HepG2 (cell line): ENCODE measurements around the gene FBH1. TPM values are rescaled to one million over a fixed set of nuclear protein-coding genes. Genes with fewer than 3 reads are reported as not detected.

Experiments
- ATAC-seq: fragments of 200-7000 bp; cut with Tn5 transposase; 3 replicates; pipeline ENCODE4 v1.9.1; 2020; ENCODE audit warnings: mild to moderate bottlenecking, moderate library complexity
- BruUV-seq: library from RNA; stranded (reverse); fragments of 400-500 nt; replicated peaks from 2 replicates; lab custom pipeline; 2021; lab: Mats Ljungman, UMichigan
- CTCF ChIA-PET: fragments of 300-600 bp; formaldehyde crosslinking; extraction: SDS; loops from one replicate; lab custom pipeline; 2021; ENCODE audit warnings: low total read pairs, inconsistent platforms, low intra/inter-chr PET ratio; lab: Yijun Ruan, JAX
- POLR2A ChIA-PET: fragments of 350-600 bp; sonication (Branson Sonifier 250); formaldehyde crosslinking; loops from one replicate; lab custom pipeline; 2020; ENCODE audit warnings: antibody characterized with exemption, inconsistent platforms; lab: Yijun Ruan, JAX
- DNase-seq: peaks from one replicate; pipeline ENCODE4 v3.0.0-alpha.2; 2015; ENCODE audit warnings: low spot score
- FAIRE-seq: peaks from 3 replicates; lab custom pipeline; 2011; peaks lifted over from hg19 to GRCh38; lab: Jason Lieb, UNC
- H2AFZ ChIP-seq: one replicate; pipeline ENCODE4 v1.6.1; 2011; ENCODE audit warnings: low read length, inconsistent platforms
- H3K27ac ChIP-seq: fragments of 300-600 bp; 3 replicates; pipeline ENCODE4 v1.8.0; 2011; ENCODE audit warnings: mixed run types, mild to moderate bottlenecking, mixed read lengths, low read length, inconsistent platforms; ENCODE audit not compliant: insufficient read depth; ENCODE audit errors: extremely low read length
- H3K27me3 ChIP-seq, 2 experiments: fragments of 200-600 bp in 1 of 2; 2 replicates in 1 of 2; 3 replicates in 1 of 2; pipeline versions ENCODE4 v1.6.0 to v1.8.0; 2011; ENCODE audit warnings: low read length in 2 of 2, mild to moderate bottlenecking in 2 of 2, moderate library complexity in 2 of 2, inconsistent platforms in 1 of 2; ENCODE audit not compliant: insufficient read depth in 2 of 2, control insufficient read depth in 1 of 2
- H3K36me3 ChIP-seq, 2 experiments: fragments of 200-600 bp in 1 of 2; replicated peaks in 1 of 2; 2 replicates in 1 of 2; 3 replicates in 1 of 2; pipeline versions ENCODE4 v1.5.1 to v1.8.0; 2011; ENCODE audit warnings: low read length in 2 of 2, inconsistent platforms in 1 of 2; ENCODE audit not compliant: insufficient read depth in 2 of 2, control insufficient read depth in 1 of 2
- H3K4me1 ChIP-seq: 2 replicates; pipeline ENCODE4 v1.5.1; 2012; ENCODE audit warnings: low read length, inconsistent platforms; ENCODE audit not compliant: insufficient read depth
- H3K4me2 ChIP-seq: 2 replicates; pipeline ENCODE4 v1.6.0; 2011; ENCODE audit warnings: low read depth, low read length, inconsistent platforms
- H3K4me3 ChIP-seq, 3 experiments: fragments of 200-600 bp in 1 of 3; sonication (generic), shearing (Covaris generic) in 1 of 3; replicated peaks in 1 of 3; 2 replicates each; pipeline ENCODE4 v1.5.1; 2011 to 2016; ENCODE audit warnings: low read length in 3 of 3, inconsistent platforms in 2 of 3, low read depth in 2 of 3, mild to moderate bottlenecking in 2 of 3, control low read depth in 1 of 3, mixed read lengths in 1 of 3; ENCODE audit not compliant: insufficient read depth in 1 of 3
- H3K79me2 ChIP-seq: one replicate; pipeline ENCODE4 v1.6.1; 2011; ENCODE audit warnings: low read length, inconsistent platforms; ENCODE audit not compliant: insufficient read depth
- H3K9ac ChIP-seq: 2 replicates; pipeline ENCODE4 v1.6.0; 2011; ENCODE audit warnings: mild to moderate bottlenecking, low read depth, low read length, inconsistent platforms; ENCODE audit not compliant: insufficient read depth
- H3K9me3 ChIP-seq: 2 replicates; pipeline ENCODE4 v1.5.1; 2012; ENCODE audit warnings: mild to moderate bottlenecking, low read length
- H4K20me1 ChIP-seq: 2 replicates; pipeline ENCODE4 v1.6.0; 2011; ENCODE audit warnings: inconsistent platforms, mild to moderate bottlenecking, low read length, moderate library complexity; ENCODE audit not compliant: insufficient read depth
- AFF4 ChIP-seq: sonication (generic); formaldehyde crosslinking; IDR thresholded peaks from 2 replicates; pipeline ENCODE4 v1.4.0; 2020; ENCODE audit warnings: missing genetic modification reagents
- ATF3 ChIP-seq: sonication (generic); formaldehyde crosslinking; IDR thresholded peaks from 2 replicates; pipeline ENCODE4 v1.4.0; 2020; ENCODE audit warnings: missing genetic modification reagents
- ATRX ChIP-seq: sonication (generic); formaldehyde crosslinking; IDR thresholded peaks from 2 replicates; pipeline ENCODE4 v1.4.0; 2020; ENCODE audit warnings: missing genetic modification reagents, borderline replicate concordance
- CHD4 ChIP-seq: fragments of 200-600 bp; sonication (generic); IDR thresholded peaks from 2 replicates; pipeline ENCODE4 v1.7.0; 2017; ENCODE audit warnings: mild to moderate bottlenecking, low read length, borderline replicate concordance
- ELF3 ChIP-seq: IDR thresholded peaks from 2 replicates; pipeline ENCODE4 v1.6.1; 2016; ENCODE audit warnings: missing genetic modification reagents, missing compliant biosample characterization
- FOXA1 ChIP-seq, 2 experiments: fragments of 450-650 bp in 1 of 2; sonication (generic) in 1 of 2; formaldehyde crosslinking in 1 of 2; IDR thresholded peaks; 2 replicates each; pipeline versions ENCODE4 v1.4.0 to v1.6.1; 2016 to 2020; ENCODE audit warnings: missing genetic modification reagents in 1 of 2
- RBFOX2 ChIP-seq: fragments of 200-400 bp; formaldehyde crosslinking; IDR thresholded peaks from 2 replicates; pipeline ENCODE4 v1.6.1; 2017; ENCODE audit warnings: low read depth, mild to moderate bottlenecking, low read length
- SSRP1 ChIP-seq: IDR thresholded peaks from 2 replicates; pipeline ENCODE4 v1.6.1; 2016; ENCODE audit warnings: control low read depth
- ZNF24 ChIP-seq: fragments of 450-650 bp; IDR thresholded peaks from 2 replicates; pipeline ENCODE4 v1.6.1; 2017; ENCODE audit warnings: antibody characterized with exemption, mild to moderate bottlenecking
- ZNF768 ChIP-seq: sonication (generic); formaldehyde crosslinking; IDR thresholded peaks from 2 replicates; pipeline ENCODE4 v1.4.0; 2020; ENCODE audit warnings: missing genetic modification reagents
- WGBS: methylation state at CpG from one replicate; pipeline ENCODE4 v1.1.6; 2017; ENCODE audit warnings: low lambda C conversion rate; 5-methylcytosine and 5-hydroxymethylcytosine counted together
- in situ Hi-C: cut with HindIII; loops from 2 replicates; pipeline ENCODE4 v1.10.0; 2017; ENCODE audit warnings: low pct_unique_long_range_greater_than_20kb; ENCODE audit not compliant: extremely low pct_ligation_motif_present
- intact Hi-C: fragments of 100-400 bp; cut with micrococcal nuclease; formaldehyde crosslinking; loops from one replicate; pipeline ENCODE4 v1.10.0; 2022; ENCODE audit not compliant: unreplicated experiment
- polyA plus RNA-seq, 8 experiments: library from polyadenylated mRNA; depleted of rRNA in 3 of 8; stranded (reverse) in 7 of 8; unstranded in 1 of 8; fragments of >200 nt; fragmentation: Illumina TruSeq in 4 of 8; extraction: Trizol in 4 of 8; gene quantifications; 2 replicates each; pipeline versions ENCODE4 v1.2.1 to v1.2.3, GENCODE V29; 2011 to 2016; ENCODE audit warnings: low read depth in 4 of 8, missing spikeins in 1 of 8, mixed read lengths in 1 of 8; ENCODE audit not compliant: insufficient read depth in 1 of 8
- total RNA-seq, 5 experiments: library from RNA; depleted of rRNA; stranded (reverse); fragments of >200 nt; fragmentation: Illumina TruSeq; extraction: Trizol; gene quantifications; 2 replicates each; pipeline ENCODE4 v1.2.3, GENCODE V29; 2016; ENCODE audit warnings: low read depth in 1 of 5
- TF ChIP-seq, protein P1 (sequence below): sonication (generic); formaldehyde crosslinking; IDR thresholded peaks from 2 replicates; pipeline ENCODE4 v1.8.1; 2023; ENCODE audit warnings: missing genetic modification reagents, mild to moderate bottlenecking, borderline replicate concordance
- TF ChIP-seq, protein P2 (sequence below): sonication (generic); formaldehyde crosslinking; IDR thresholded peaks from 2 replicates; pipeline ENCODE4 v1.8.1; 2022; ENCODE audit warnings: low read depth, mild to moderate bottlenecking, missing genetic modification reagents

Gene FBH1
- total and polyA plus RNA-seq, 2 of the 13 experiments (the other 11 are each of a cell fraction or from before 2014, with no cell fraction given), result 48.8 to 60.3 TPM

DNA sequence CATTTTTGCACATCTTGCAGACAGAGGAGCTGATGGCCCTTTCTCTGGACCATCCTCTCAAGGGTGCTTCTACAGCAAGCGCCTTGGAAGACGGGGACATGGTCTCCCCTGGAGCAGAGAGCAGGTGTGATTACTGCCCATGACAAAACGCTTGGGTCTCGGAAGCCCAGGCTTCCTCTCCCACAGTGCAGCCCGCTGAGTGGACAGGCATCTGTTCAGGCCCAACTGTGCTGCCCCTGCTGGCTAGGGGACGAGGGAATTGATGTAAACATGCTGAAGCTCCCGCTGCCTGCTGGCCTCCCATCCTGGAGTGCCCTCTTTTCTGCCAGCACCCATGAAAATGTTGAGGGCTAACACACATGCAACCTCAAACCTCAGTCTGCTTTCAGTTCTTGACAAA, 73.0 kb downstream of the FBH1 start:
- H3K9ac ChIP-seq, result no peak overlapping the region
- no peaks in the 10 kb centered on the region for H4K20me1 ChIP-seq
- no peaks in the 10 kb centered on the region for H3K4me1 ChIP-seq
- TF ChIP-seq FOXA1 (IDR thresholded peaks at IDR 0.05), result no peak
- TF ChIP-seq FOXA1 (CRISPR knock-in tag; IDR thresholded peaks at IDR 0.05), result peak; percentile 8; the same call in 1 of the 2 replicates
- TF ChIP-seq ZNF24, result no peak
- in situ Hi-C loops, result no loop called here
- H3K79me2 ChIP-seq, result no peaks in the 10 kb centered on the region
- no peaks in the 10 kb centered on the region for H3K9me3 ChIP-seq
- H2AFZ ChIP-seq, result no peak overlapping the region
- no peak overlapping the region for H3K4me2 ChIP-seq
- BruUV-seq, result no TSS peak
- DNase-seq (no peak), ATAC-seq (peak; percentile 54; the same call in 2 of the 3 replicates), FAIRE-seq (no peak)
- intact Hi-C loops, result no loop called here
- H3K4me3 ChIP-seq, result no peak overlapping the region
- ChIA-PET CTCF (no interaction called here), POLR2A (no interaction called here)
- H3K27ac ChIP-seq, result no peak overlapping the region
- H3K36me3 ChIP-seq, result no peaks in the 10 kb centered on the region
- H3K27me3 ChIP-seq, result peaks cover 0 to 1% of the 10 kb centered on the region in 2 experiments; a peak in 1 of 5 replicates
- WGBS, result 57% methylated on average over 5 of the region's 7 CpGs

DNA sequence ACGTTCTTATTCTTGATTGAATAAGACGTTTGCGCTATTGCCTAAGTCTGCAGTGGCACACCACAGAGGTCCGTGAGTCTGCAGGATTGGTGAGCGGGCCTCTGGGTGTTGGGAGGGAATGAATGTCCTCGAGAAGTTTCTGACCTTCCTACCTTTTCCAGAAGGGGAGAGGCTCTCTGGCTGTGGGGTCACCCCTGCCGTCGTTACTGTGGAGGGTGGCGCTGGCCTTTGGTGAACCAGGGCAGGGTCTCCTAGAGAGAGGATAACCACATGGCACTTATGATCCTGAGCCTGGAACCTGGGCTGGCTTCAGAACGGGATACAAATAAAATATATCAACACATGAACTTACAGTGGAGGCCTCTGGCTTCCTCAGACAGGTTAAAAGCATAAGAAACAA, 73.5 kb downstream of the FBH1 start:
- WGBS, result 44% methylated on average over 6 of the region's 10 CpGs
- H4K20me1 ChIP-seq, result no peaks in the 10 kb centered on the region
- in situ Hi-C loops, result no loop called here
- TF ChIP-seq ZNF768 (CRISPR knock-in tag), result no peak
- TF ChIP-seq ATF3, result no peak
- no peak for TF ChIP-seq AFF4
- TF ChIP-seq CHD4, result no peak
- TF ChIP-seq, protein P1, sequence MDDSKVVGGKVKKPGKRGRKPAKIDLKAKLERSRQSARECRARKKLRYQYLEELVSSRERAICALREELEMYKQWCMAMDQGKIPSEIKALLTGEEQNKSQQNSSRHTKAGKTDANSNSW (CRISPR knock-in tag), result no peak
- no peak for TF ChIP-seq ATRX (CRISPR knock-in tag)
- TF ChIP-seq ELF3 (CRISPR knock-in tag), result no peak
- no peak for TF ChIP-seq RBFOX2
- no peak for TF ChIP-seq SSRP1 (CRISPR knock-in tag)
- TF ChIP-seq, protein P2, sequence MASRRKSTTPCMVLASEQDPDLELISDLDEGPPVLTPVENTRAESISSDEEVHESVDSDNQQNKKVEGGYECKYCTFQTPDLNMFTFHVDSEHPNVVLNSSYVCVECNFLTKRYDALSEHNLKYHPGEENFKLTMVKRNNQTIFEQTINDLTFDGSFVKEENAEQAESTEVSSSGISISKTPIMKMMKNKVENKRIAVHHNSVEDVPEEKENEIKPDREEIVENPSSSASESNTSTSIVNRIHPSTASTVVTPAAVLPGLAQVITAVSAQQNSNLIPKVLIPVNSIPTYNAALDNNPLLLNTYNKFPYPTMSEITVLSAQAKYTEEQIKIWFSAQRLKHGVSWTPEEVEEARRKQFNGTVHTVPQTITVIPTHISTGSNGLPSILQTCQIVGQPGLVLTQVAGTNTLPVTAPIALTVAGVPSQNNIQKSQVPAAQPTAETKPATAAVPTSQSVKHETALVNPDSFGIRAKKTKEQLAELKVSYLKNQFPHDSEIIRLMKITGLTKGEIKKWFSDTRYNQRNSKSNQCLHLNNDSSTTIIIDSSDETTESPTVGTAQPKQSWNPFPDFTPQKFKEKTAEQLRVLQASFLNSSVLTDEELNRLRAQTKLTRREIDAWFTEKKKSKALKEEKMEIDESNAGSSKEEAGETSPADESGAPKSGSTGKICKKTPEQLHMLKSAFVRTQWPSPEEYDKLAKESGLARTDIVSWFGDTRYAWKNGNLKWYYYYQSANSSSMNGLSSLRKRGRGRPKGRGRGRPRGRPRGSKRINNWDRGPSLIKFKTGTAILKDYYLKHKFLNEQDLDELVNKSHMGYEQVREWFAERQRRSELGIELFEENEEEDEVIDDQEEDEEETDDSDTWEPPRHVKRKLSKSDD (CRISPR knock-in tag), result no peak
- TF ChIP-seq, all 625 proteins: peak for 0
- DNase-seq (no peak), ATAC-seq (no peak), FAIRE-seq (no peak)
- Histone ChIP-seq H3K4me2 (no peak overlapping the region), H3K27me3 (peaks cover 0 to 1% of the 10 kb centered on the region in 2 experiments; a peak in 1 of 5 replicates), H3K4me1 (peaks cover 2% of the 10 kb centered on the region), H3K36me3 (no peaks in the 10 kb centered on the region), H3K4me3 (no peak overlapping the region), H3K27ac (no peak overlapping the region), H3K9ac (no peak overlapping the region), H2AFZ (no peak overlapping the region), H3K9me3 (no peaks in the 10 kb centered on the region), H3K79me2 (no peaks in the 10 kb centered on the region)
- ChIA-PET CTCF (no interaction called here), POLR2A (no interaction called here)
- BruUV-seq, result no TSS peak
- intact Hi-C loops, result no loop called here
